HG03378 (cell line): Measurements from ENCODE around the gene VWA8.
"Not testable (repeated sequence)": the region's sequence is repeated elsewhere in the genome, so short reads cannot be mapped to it uniquely, and the experiment has no call there.

Experiments
- ATAC-seq: cut with Tn5 transposase; IDR thresholded peaks from one replicate; pipeline ENCODE4 v1.9.1; 2021; ENCODE audit warnings: mild to moderate bottlenecking, moderate library complexity; ENCODE audit not compliant: unreplicated experiment

VWA8 gene

DNA sequence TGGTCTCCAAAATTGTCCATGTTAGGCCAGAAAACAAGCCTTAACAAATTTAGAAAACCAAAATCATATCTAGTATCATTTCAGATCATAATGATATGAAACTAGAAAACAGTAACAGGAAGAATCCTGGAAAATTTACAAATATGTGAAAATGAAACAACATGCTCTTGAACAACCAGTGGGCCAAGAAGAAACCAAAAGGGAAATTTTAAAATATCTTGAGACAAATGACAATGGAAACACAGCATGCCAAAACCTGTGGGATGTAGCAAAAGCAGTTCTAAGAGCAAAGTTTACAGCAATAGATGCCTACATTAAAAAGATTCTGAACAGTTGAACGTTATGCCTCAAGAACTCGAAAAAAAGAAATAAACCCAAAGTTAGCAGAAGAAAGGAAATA, 32.6 kb downstream of the VWA8 start:
- no peak for ATAC-seq

DNA sequence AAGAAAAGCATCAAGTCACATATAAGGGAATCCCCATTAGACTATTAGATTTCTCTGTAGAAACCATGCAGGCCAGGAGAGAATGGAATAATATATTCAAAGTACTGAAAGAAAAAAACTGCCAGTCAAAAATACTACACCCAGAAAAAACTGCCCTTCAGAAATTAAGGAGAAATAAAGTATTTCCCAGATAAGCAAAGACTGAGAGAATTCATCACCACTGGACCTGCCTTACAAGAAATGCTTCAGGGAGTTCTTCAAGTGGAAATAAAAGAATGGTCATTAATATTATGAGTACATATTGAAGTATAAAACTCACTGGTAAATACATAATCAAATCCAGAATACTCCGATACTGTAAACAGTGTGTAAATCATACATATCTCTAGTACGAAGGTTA, 35.9 kb downstream of the VWA8 start:
- ATAC-seq, result no peak

DNA sequence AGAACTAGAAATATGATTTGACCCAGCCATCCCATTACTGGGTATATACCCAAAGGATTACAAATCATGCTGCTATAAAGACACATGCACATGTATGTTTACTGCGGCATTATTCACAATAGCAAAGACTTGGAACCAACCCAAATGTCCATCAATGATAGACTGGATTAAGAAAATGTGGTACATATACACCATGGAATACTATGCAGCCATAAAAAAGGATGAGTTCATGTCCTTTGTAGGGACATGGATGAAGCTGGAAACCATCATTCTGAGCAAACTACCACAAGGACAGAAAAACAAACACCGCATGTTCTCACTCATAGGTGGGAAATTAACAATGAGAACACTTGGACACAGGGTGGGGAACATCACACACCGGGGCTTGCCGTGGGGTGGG, 38.0 kb downstream of the VWA8 start:
- ATAC-seq, result not testable (repeated sequence)

DNA sequence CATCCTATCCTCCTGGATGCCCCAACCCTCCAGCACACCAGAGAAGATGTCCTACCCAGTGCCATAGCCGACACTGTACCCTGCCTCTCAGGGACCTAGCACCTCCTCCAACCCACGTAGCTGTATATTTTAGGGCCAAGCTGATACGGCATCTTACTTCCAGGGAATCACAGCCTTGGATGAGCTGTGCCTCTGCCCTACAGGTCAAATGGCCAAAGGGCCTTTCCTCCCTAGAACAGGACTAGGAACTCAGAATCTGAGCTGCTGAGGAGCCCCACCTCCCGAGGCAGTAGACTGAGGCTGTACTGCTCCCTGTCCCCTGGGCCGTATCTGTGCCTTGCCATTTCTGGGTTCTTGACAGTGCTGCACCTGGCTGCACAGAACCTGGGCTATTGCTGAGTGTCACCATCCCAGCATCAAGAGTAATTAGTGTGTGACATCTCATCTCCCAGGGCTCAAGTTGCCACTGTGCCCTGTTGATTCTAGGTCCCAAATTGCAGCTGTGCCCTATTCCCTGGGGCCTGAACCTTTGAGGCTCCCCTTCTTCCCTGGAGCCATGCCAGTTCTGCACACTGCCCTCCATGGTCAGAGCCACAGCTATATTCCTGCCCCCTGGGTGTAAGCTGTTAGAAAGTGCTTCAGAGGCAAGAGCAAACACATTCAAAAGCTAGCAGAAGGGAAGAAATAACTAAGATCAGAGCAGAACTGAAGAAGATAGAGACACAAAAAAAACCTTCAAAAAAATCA, 41.0 kb downstream of the VWA8 start:
- no peak for ATAC-seq

DNA sequence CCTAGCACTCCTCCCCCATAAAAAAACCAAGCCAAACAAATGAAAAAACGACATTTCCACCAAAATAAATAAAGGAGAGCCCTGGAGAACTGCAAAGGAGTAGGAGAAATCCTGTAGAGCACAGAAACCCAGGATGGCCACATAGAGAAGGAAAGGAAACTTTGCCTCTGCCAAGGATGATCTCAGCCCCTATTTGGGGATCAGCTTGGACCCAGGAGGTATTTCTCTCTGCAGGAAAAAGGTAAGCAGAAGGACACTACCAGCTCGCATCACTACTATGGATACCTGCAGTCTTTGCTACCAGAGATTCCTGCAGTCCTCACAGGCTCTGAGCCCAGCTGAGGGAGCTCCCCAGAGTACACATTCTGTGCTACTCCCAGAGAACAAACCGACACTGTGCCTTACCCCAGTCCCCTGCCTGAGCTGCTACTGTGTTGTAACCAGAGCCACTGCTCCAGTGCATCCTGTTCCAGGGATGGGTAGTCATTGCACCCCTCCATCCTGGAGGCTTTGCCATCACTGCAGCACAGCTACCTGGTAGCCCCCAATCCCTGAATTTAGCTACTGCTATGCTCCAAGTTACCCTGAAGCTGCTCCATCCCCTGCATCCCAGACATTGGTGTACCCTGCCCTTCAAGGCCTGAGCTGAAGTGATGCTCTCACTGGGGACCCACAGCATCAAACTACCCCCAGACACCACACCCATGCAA, 41.7 kb downstream of the VWA8 start:
- ATAC-seq, result no peak

DNA sequence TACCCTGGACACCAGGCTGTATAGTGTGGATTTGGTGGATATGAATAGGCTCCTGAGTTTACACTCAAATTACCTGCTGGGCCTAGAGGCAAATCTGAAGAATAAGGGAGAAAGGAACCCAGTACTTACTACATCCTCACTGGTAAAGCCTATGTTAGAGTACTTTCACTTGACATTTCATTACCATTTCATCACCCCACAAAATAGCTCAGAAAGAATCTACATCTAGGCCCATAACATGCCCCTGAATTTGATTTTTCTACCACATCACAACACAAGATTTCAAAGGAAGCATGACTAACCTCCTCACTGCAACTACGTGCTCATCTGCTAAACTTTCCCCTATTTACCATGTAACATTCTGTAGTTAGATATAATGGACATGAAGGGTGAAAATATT, 43.3 kb downstream of the VWA8 start:
- no peak for ATAC-seq

DNA sequence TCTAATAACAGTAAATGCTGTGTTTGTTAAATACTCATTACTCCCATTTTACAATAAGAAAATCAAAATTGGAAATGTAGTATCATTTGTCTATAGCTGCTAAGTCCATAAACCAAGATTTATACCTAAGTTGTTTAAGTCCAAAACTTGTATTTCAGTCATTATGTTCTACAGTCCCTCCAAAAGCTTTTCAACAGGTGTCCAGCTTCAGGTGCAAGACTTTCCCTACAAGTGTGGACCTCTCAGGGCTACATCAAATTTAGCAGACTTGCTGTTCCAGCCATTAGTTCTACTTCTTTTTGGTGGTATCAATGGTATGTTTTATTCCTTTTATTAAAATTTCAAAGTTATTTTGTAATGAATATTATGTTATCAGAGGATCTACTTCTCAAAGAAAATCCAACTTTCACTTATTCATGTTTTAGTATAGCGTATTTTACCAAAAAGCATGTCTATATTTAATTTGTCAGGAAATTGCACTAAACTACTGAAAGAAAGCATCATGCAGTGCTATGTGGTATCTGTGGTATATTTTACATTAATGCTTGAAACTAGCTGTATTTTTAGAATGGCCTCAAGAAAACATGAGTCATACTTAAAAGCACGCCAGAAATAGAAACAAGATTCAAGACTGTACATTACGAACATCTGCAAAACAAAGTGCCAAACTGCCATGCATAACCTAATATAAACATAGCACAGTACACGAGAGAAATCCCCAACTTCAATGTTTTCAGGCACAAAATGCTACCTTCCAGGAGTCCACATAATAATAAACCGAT, 44.5 kb downstream of the VWA8 start:
- peak; percentile 93 for ATAC-seq

DNA sequence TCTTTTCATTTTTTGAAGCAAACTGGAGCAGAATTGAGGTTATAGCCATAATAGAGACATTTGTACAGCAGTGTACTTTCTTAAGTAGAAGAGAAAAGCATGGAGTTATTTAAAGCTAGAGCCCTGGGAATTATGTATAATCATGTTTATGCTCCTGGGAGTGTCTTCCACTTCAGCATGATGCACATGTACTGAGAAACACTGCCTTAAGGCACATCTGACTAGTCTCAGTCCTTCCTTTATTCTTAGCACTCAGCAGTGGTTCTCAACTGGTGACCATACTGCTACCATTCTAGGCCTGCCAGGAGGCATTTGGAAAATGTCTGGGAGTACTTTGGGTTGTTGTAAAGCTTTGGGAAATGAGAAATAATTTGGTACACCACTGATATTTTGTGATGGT, 45.8 kb downstream of the VWA8 start:
- no peak for ATAC-seq

DNA sequence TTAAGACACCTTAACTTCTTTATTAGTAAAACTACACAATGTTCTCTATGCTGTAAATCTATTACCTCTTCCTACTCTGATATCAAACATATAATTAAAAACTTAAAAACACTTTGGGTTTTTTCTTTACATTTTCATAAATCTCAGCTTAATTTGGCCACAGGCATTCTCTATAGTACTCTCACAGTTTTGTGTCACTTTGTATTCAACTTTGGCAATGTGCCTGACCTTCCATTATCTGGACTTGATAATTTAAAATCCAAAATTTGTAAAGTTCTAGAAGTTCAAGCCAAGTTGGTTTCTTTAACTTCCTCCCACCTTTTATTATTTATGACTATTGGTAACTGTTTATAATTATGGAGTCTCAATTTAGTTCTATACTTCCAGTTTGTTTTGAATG, 46.4 kb downstream of the VWA8 start:
- ATAC-seq, result no peak

DNA sequence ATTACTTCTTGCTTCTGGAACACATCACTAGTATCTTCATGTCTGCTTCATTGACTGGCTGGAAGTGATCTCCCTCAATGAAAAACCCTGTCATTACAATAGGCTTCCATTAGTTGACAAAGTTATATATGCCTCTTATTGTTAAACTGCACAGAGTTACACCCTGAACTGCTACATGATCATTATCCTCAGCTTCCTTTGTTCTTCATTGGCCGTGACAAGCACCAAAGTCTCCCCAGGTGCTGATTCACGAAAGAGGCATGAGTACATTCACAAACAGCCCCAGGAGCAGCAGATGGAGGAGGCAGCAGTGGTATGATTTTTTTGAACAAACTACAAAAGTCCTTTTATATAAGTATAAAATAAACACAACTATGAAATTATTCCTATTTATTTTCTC, 51.4 kb downstream of the VWA8 start:
- no peak for ATAC-seq

DNA sequence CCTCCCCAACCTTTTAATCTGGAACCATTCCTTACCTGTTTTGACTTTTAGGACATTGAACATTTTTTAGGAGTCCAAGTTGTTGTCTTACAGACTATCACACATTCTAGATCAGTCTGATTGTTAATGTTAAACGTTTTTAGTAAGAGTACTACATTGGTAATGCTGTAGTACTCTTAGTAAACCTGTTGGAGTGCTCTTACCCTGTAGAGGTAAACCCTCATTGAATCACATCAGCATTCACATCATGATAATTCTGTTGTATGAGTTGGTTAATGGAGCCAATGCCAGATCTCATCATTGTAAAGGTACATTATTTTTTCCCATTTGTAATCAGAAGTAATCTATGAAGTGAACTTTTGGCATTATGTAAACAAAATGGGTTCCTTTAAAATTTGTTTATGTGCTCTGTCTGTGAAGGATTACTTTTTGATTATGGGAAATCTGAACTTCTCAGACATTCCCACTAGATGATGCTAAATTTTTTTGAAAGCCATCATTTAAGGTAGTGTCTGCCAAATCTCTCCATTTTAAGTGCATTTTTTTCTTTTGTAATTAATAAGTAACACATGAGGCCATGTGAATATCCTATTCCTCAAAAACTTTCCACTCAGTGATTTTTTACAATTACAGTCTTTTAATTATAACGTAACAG, 55.2 kb downstream of the VWA8 start:
- ATAC-seq, result peak; percentile 82

DNA sequence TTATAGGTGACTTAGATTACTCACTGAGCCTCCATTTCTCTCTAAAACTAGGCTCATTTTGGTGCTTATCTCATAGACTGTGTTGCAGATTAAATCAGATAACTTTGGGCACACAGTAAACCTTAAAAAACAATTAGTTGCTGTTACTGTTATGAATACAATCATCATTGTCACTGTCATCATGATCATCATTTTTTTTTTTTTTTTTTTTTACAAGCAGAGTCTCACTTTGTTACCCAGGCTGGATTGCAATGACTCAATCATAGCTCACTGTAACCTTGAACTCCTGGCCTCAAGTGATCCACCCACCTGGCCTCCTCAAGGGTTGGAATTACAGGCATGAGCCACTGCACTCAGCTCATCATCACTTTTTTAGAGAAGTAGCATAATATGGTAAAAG, 60.0 kb downstream of the VWA8 start:
- no peak for ATAC-seq

DNA sequence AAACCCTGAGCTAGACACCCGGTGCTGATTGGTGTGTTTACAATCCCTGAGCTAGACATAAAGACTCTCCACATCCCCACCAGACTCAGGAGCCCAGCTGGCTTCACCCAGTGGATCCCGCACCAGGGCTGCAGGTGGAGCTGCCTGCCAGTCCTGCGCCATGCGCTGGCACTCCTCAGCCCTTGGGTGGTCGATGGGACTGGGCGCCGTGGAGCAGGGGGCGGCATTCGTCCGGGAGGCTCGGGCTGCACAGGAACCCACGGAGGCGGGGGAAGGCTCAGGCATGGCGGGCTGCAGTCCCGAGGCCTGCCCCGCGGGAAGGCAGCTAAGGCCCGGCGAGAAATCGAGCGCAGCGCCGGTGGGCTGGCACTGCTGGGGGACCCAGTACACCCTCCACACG, 62.5 kb downstream of the VWA8 start:
- ATAC-seq, result not testable (repeated sequence)

DNA sequence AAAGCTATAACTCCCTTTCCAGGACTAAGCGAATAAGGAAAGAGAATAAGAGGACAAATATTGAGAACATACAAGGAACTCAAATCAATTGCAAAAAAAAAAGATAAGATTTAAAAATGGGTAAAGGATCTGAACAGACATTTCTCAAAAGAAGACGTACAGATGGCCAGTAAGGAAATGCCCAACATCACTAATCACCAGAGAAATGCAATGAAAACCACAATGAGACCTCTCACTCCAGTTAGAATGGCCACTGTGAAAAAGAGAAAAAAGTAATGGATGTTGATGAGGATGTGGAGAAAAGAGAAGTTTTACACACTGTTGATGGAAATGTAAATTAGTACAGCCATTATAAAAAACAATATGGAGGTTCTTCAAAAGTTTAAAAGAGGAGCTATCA, 63.8 kb downstream of the VWA8 start:
- no peak for ATAC-seq

DNA sequence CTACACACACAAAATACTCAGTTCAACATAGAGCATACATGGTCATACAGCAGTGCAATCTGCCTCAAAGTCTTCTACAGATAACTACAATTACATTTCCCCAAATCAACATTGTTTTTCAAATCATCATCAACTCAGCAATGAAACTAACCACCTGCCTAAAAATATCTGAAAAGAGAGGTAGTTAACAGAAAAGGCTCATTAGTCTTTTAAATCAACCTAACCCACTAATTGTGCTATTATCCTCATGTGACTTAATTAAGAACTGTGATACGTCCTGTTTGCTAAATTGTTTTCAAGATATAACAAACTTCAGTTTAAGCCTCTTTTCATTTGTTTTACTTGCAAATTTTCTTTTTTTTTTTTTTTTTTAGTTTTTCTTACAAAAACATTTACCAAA, 65.4 kb downstream of the VWA8 start:
- ATAC-seq, result no peak

DNA sequence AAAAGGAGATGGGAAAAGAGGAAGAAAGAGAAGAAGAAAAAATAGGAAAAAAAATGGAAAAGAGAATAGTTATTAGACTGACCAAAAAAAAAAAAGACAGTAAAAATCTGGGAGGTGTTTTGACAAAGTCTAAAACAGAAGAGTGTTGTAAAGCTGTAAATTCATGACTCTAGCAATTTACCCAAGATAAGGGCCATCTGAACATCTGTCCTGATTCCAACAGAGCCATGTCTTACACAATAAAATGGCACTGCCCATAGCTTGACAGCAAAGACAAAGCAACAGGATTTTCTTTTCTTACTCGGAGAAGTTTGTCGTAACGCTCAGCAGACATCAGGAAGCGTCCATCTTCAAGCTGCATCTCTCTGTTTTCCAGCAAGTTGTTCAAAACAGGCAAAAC, 69.8 kb downstream of the VWA8 start:
- ATAC-seq, result no peak

DNA sequence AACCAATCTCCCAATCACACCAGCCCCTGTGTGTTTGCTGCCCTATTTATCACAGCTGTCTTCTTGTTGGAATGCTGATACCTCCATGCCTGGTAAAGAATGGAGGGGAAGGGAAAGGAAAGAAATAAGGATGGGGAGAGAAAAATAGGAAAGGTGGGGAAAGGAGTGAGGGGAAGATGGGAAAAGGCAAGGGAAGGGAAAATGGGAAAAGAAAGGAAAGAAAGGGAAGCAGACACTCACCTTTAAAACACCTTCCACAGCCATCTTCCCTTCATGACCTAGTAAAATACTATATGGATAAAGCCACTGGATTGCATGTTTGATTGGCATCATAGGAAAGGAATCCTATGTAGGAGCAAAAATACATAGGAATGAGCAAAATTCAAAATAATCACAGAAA, 77.8 kb downstream of the VWA8 start:
- no peak for ATAC-seq

DNA sequence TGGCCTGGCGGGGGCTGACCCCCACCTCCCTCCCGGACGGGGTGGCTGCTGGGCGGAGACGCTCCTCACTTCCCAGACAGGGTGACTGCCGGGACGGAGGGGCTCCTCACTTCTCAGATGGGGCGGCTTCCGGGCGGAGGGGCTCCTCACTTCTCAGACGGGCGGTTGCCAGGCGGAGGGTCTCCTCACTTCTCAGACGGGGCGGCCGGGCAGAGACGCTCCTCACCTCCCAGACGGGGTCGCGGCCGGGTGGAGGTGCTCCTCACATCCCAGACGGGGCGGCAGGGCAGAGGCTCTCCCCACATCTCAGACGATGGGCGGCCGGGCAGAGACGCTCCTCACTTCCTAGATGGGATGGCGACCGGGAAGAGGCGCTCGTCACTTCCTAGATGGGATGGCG, 79.0 kb downstream of the VWA8 start:
- ATAC-seq, result not testable (repeated sequence)

DNA sequence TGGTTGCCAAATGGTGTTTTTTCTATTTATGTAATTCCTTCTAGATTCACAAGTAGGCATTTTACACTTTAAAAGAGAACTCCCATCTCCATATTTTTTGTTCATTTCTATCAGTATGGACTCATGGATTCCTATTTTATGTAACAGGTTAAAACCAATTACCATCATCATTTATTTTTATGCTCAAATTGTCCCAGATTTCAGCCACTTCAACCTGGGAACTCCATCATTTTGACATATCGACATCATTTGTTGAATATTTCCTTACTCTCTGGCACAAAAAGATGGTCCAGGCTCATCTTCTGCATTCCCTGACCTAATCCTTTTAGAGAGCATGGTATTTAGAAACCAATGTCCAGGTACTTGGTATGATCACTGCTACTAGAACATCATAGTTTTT, 79.9 kb downstream of the VWA8 start:
- no peak for ATAC-seq

DNA sequence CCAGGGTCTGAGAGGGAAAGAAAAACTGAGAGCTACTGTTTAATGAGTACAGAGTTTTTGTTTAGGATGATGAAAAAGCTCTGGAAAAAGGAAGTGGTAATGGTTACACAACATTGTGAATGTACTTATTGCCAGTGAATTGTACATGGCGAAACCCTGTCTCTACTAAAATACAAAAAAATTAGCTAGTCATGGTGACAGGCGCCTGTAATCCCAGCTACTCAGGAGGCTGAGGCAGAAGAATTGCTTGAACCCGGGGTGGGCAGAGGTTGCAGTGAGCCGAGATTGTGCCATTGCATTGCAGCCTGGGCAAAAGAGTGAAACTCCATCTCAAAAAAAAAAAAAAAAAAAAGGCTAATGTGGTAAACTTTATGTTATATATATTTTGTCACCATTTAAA, 96.3 kb downstream of the VWA8 start:
- ATAC-seq, result no peak

DNA sequence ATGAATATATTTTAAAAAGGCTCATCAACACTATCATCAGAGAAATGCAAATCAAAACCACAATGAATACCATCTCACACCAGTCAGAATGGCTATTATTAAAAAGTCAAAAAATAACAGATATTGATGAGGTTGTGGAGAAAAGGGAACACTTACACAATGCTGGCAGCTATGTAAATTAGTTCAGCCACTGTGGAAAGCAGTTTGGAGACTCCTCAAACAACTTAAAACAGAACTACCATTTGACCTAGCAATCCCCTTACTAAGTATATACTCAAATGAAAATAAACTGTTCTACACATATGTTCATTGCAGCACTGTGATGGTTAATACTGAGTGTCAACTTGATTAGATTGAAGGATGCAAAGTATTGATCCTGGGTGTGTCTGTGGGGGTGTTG, 98.2 kb downstream of the VWA8 start:
- not testable (repeated sequence) for ATAC-seq
